WTC11 (cell line): ENCODE results near the gene PRAMEF6. TPM values are rescaled to one million over a fixed set of nuclear protein-coding genes. Genes with fewer than 3 reads are reported as not detected.
"Not testable (repeated sequence)": the region's sequence is repeated elsewhere in the genome, so short reads cannot be mapped to it uniquely, and the experiment has no call there.

Experiments
- ATAC-seq: fragments of 200-7000 bp; cut with Tn5 transposase; 2 replicates; pipeline ENCODE4 v1.10.0; 2021; ENCODE audit warnings: mild to moderate bottlenecking, moderate library complexity
- Bru-seq: library from RNA; stranded (reverse); fragments of 400-500 nt; gene quantifications from one replicate; lab custom pipeline; 2021; lab: Mats Ljungman, UMichigan
- CTCF ChIA-PET: fragments of 300-600 bp; sonication (Branson Sonifier 250); formaldehyde crosslinking; loops from one replicate; lab custom pipeline; 2021; ENCODE audit warnings: antibody characterized with exemption; lab: Charles Lee
- POLR2A ChIA-PET: fragments of 350-600 bp; sonication (Branson Sonifier 250); formaldehyde crosslinking; loops from one replicate; lab custom pipeline; 2021; ENCODE audit warnings: antibody characterized with exemption; lab: Charles Lee
- DNase-seq: peaks from one replicate; pipeline ENCODE4 v3.0.0; 2021; ENCODE audit warnings: low spot score
- H3K27ac Mint-ChIP-seq: 2 replicates; pipeline ENCODE4 v1.8.0; 2021; ENCODE audit warnings: mixed read lengths
- H3K27me3 Mint-ChIP-seq: 2 replicates; pipeline ENCODE4 v1.8.0; 2021; ENCODE audit warnings: low read depth, mild to moderate bottlenecking, moderate library complexity, mixed read lengths
- H3K36me3 Mint-ChIP-seq: 2 replicates; pipeline ENCODE4 v1.8.0; 2021; ENCODE audit warnings: mixed read lengths
- H3K4me1 Mint-ChIP-seq: 2 replicates; pipeline ENCODE4 v1.8.0; 2022; ENCODE audit warnings: mixed read lengths
- H3K4me3 Mint-ChIP-seq: 2 replicates; pipeline ENCODE4 v1.8.0; 2021; ENCODE audit warnings: mild to moderate bottlenecking, moderate library complexity, mixed read lengths
- H3K9me3 Mint-ChIP-seq: 2 replicates; pipeline ENCODE4 v1.8.0; 2021; ENCODE audit warnings: mixed read lengths
- long read RNA-seq, 3 experiments: library from RNA in 1 of 3; library from capped mRNA in 1 of 3; library from polyadenylated mRNA in 1 of 3; unstranded in 2 of 3; stranded (forward) in 1 of 3; transcript quantifications; one replicate each; pipeline ENCODE4 v2.0.0, GENCODE V29; 2021
- total RNA-seq: library from RNA; stranded (reverse); gene quantifications from 3 replicates; pipeline ENCODE4 v1.2.3, GENCODE V29; 2021

The PRAMEF6 gene
- not detected in 3 replicates for total RNA-seq
- Bru-seq, nascent RNA, result not detected
- long read RNA-seq, experiment 1, result 0 reads
- long read RNA-seq, experiment 2, result 0 reads
- long read RNA-seq, experiment 3, result 0 reads

DNA sequence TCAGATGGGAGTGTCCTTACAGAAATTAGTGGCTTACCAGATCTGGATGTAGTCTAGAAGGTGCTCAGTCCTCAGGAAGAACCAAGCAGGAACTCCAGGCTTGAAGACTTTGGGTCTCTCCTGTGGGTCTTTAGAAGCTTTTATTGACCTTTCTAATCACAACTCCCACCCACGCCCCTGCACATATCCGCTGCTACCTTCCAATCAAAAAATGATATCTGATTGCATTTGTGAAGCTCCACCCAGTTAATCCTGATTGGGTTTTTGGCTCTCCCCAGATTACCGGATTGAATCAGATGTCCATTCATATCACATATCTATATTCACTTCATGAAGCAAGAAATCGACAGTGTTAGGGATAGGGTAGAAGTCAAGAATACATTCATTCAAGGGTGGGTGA is at the start of gene PRAMEF6:
TSS of gene PRAMEF6 (minus strand) at position 101 of the 400 bp plus-strand sequence. CDS start 5,062 bp downstream, outside the sequence.
- CTCF ChIA-PET, H3K27ac Mint-ChIP-seq, H3K4me3 Mint-ChIP-seq, ATAC-seq, H3K27me3 Mint-ChIP-seq, H3K36me3 Mint-ChIP-seq, POLR2A ChIA-PET, H3K9me3 Mint-ChIP-seq, H3K4me1 Mint-ChIP-seq, DNase-seq: not testable (repeated sequence)

DNA sequence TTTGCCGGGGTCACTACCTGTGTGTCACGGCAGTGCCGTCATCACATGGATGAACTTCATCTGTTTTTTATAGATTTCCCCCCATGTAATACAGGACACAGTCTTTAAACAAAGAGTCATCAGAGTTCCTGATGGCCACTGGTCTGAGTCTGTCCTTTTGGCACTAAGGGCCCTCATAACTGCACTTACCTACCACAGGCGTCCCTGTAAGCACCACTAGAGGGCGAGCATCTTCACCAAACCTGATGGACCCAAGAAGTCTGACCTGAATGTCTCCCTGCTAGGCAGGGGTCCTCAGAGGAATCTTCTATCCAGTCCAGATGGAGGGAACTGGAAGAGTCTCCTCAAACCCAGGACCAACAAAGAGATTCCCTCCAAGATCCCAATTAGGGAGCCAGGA is 23.0 kb downstream of the PRAMEF6 start:
- H3K4me1 Mint-ChIP-seq, H3K36me3 Mint-ChIP-seq, H3K9me3 Mint-ChIP-seq, POLR2A ChIA-PET, CTCF ChIA-PET, ATAC-seq, H3K4me3 Mint-ChIP-seq, H3K27ac Mint-ChIP-seq, DNase-seq, H3K27me3 Mint-ChIP-seq: not testable (repeated sequence)

DNA sequence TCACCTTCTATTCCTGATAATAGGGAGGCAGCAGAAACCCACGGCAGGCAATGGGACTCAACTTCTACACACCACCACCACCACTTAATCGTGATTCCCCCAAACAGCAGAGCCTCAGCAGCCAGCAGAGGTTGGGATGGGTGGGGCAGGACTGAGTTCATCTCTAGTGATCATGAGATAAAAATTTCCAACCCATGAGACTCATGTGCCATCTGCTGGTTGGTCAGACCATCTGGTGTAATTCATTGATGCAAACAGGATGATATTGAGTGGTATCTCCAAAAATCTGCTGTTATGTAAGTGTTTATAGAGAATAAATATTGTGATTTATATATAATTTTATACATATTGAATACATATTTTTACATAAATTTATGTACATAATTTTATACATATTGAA is 25.6 kb downstream of the PRAMEF6 start:
- H3K4me3 Mint-ChIP-seq, H3K4me1 Mint-ChIP-seq, H3K27me3 Mint-ChIP-seq, H3K36me3 Mint-ChIP-seq, H3K9me3 Mint-ChIP-seq, POLR2A ChIA-PET, ATAC-seq, H3K27ac Mint-ChIP-seq, DNase-seq, CTCF ChIA-PET: not testable (repeated sequence)

DNA sequence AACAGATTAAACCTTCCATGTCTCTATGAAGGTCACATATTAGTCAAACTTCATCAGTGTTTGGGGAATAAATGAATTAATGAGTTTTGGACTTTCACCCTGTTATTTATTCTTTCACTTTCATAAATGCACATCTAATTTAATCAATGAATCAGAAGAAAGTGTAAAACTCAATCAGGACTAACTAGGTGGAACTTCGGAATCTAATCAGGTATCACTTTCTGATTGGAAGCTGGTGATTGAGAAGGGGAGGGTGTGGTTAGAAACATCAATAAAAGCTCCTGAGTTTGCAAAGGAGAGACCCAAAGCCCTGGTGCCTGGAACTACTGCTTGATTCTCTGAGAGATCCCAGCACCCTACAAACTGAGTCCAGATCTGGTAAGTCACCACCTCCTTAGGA is 31.1 kb downstream of the PRAMEF6 start, which contains the start of gene PRAMEF7:
TSS of gene PRAMEF7 (plus strand) at position 301 of the 400 bp plus-strand sequence. CDS start 1,083 bp downstream, outside the sequence.
- H3K27me3 Mint-ChIP-seq, CTCF ChIA-PET, DNase-seq, POLR2A ChIA-PET, H3K4me3 Mint-ChIP-seq, H3K4me1 Mint-ChIP-seq, ATAC-seq, H3K9me3 Mint-ChIP-seq, H3K36me3 Mint-ChIP-seq, H3K27ac Mint-ChIP-seq: not testable (repeated sequence)

DNA sequence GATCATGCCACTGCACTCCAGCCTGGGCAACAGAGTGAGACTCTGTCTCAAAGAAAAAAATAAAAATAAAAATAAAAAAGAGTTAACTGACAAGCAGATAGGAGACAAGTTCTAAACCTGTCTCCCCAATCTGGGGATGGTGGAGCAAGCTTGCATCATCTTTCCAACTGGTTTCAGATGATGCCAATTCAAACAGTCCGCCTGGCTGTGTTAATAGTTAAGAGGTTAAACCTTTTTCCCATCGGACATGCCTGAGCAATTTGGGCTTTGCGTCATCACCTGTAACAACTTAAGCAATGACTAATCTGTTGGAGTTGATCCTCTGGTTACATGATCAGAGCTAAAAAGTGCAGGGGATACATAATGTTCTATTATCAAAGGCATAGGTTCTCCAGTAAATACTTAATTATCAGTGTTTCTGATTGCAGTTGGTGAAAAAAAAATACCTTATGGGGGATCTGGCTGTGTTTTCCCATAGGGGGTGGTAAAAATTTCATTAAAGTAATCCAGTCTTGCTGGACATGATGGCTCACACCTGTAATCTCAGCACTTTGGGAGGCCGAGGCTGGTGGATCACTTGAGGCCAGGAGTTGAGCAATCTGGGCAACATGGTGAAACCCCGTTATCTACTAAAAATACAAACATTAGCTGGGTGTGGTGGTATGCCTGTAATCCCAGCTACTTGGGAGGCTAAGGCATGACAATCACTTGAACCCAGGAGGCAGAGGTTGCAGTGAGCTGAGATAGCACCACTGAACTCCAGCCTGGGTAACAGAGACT is 43.4 kb downstream of the PRAMEF6 start:
- POLR2A ChIA-PET, DNase-seq, H3K9me3 Mint-ChIP-seq, H3K27me3 Mint-ChIP-seq, H3K27ac Mint-ChIP-seq, CTCF ChIA-PET, H3K4me1 Mint-ChIP-seq, H3K4me3 Mint-ChIP-seq, H3K36me3 Mint-ChIP-seq, ATAC-seq: not testable (repeated sequence)

DNA sequence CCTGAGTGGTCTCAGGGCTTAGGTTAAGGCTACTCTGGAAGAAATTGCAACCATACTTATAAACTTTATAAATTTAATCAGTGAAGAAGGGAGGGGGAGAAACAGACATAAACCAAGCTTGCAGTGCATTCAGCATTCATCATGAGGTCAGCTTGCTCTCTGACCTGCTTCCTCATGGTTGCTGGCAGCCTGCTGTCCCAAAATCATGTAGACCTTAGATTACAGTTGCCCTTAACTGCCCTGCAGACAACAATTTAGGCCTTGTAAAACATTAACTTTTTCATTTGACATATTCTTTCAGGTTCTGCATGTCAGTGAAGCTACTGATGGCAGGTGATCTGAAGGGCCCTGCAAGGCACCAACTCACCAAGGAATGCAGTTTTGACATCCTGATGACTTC is 48.2 kb downstream of the PRAMEF6 start:
- ATAC-seq, POLR2A ChIA-PET, H3K4me1 Mint-ChIP-seq, H3K27ac Mint-ChIP-seq, CTCF ChIA-PET, H3K9me3 Mint-ChIP-seq, H3K27me3 Mint-ChIP-seq, H3K4me3 Mint-ChIP-seq, DNase-seq, H3K36me3 Mint-ChIP-seq: not testable (repeated sequence)

DNA sequence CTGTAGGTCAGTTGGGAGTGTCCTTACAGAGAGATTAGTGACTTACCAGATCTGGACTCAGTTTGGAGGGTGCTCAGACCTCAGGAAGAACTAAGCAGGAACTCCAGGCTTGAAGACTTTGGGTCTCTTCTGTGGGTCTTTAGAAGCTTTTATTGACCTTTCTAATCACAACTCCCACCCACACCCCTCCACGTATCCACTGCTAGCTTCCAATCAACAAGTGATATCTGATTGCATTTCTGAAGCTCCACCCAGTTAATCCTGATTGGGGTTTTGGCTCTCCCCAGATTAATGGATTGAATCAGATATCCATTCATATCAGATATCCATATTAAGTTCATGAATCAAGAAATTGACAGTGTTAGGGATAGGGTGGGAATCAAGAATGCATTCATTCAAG is 49.2 kb downstream of the PRAMEF6 start, which contains the start of gene PRAMEF10:
TSS of gene PRAMEF10 (minus strand) at position 101 of the 400 bp plus-strand sequence. CDS start 2,423 bp downstream, outside the sequence.
- H3K27ac Mint-ChIP-seq, POLR2A ChIA-PET: not testable (repeated sequence)

More for the DNA sequence above, 49.2 kb downstream of the PRAMEF6 start, which contains the start of gene PRAMEF10:
- DNase-seq, H3K27me3 Mint-ChIP-seq, ATAC-seq, H3K4me1 Mint-ChIP-seq, H3K9me3 Mint-ChIP-seq, CTCF ChIA-PET, H3K36me3 Mint-ChIP-seq, H3K4me3 Mint-ChIP-seq: not testable (repeated sequence)

Other genes with a start within 250 kb of the PRAMEF6 start
- 0.77 to 0.94 TPM (median 0.78 TPM) in 3 replicates for gene AADACL3, start 231.5 kb downstream of the PRAMEF6 start, total RNA-seq
- gene CFAP107, start 201.4 kb downstream of the PRAMEF6 start, total RNA-seq, result not detected in 3 replicates
- gene PRAMEF12, start 173.8 kb downstream of the PRAMEF6 start, total RNA-seq, result not detected in 3 replicates
- not detected in 3 replicates for gene PRAMEF1, start 156.2 kb downstream of the PRAMEF6 start, total RNA-seq
- not detected in 3 replicates for gene PRAMEF11, start 116.2 kb downstream of the PRAMEF6 start, total RNA-seq
- gene HNRNPCL1, start 98.9 kb downstream of the PRAMEF6 start, total RNA-seq, result not detected in 3 replicates
- not detected in 3 replicates for gene PRAMEF2, start 90.5 kb downstream of the PRAMEF6 start, total RNA-seq
- not detected in 3 replicates for gene PRAMEF4, start 61.4 kb downstream of the PRAMEF6 start, total RNA-seq
- gene PRAMEF10, start 49.3 kb downstream of the PRAMEF6 start, total RNA-seq, result not detected in 3 replicates
- gene PRAMEF7, start 31.0 kb downstream of the PRAMEF6 start, total RNA-seq, result not detected in 3 replicates
- gene PRAMEF27, start 109.0 kb upstream of the PRAMEF6 start, total RNA-seq, result not detected in 3 replicates
- not detected in 3 replicates for gene HNRNPCL3, start 113.2 kb upstream of the PRAMEF6 start, total RNA-seq
- not detected in 3 replicates for gene PRAMEF25, start 123.2 kb upstream of the PRAMEF6 start, total RNA-seq
- gene HNRNPCL2, start 169.3 kb upstream of the PRAMEF6 start, total RNA-seq, result not detected in 3 replicates
- not detected in 3 replicates for gene PRAMEF26, start 208.4 kb upstream of the PRAMEF6 start, total RNA-seq
- gene HNRNPCL4, start 218.1 kb upstream of the PRAMEF6 start, total RNA-seq, result not detected in 3 replicates
- gene PRAMEF9, start 224.3 kb upstream of the PRAMEF6 start, total RNA-seq, result not detected in 3 replicates